ENCODE measurements around the gene LHFPL3.
A peak's percentile ranks its signal among the peaks of the same experiment; 100 is the strongest.

LHFPL3 gene

DNA sequence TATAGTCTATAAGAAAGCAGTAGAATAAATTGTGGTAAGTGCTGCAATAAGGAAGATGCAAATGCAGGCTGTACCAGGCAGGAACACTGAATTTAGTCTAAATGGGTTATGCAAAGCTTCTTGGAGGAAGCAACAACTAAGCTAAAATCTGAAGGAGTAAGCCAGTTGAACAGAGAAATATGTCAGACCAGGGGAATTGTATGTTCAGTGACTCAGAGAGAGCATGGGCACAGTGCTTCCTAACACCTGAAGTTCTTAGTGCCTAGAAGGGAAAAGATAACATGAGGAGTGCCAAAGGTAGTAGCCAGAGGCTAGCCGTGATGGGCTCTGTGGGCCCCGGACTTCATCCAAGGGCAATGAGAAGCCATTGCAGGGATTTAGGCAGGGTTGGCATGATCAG lies 481.5 kb downstream of the LHFPL3 start:
- DNase-seq = no peak

GRCh38 chr7:104814126-104814525 lies 485.7 kb downstream of the LHFPL3 start:
- DNase-seq = no peak

GRCh38 chr7:104814671-104815400 lies 486.4 kb downstream of the LHFPL3 start:
- DNase-seq = no peak

DNA sequence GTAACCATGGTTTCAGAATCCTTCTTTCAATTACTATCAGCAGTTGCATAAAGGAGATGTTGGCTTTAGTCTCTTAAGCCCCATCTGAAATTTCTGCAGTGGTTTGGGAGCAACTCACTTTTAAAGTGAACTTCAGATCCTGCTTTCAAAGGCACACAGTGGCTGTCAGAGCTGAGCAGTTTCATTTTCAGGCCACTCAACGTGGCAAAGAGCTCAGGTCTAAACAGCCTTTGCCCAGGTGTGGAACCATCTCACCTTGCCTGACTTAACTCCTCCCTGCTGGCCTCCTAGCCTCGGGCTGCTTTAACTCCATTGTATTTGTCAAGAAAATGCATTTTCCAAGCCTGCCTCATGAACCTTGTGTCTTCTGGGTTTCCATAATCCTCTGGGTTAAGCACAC lies 488.1 kb downstream of the LHFPL3 start:
- no peak for DNase-seq

DNA sequence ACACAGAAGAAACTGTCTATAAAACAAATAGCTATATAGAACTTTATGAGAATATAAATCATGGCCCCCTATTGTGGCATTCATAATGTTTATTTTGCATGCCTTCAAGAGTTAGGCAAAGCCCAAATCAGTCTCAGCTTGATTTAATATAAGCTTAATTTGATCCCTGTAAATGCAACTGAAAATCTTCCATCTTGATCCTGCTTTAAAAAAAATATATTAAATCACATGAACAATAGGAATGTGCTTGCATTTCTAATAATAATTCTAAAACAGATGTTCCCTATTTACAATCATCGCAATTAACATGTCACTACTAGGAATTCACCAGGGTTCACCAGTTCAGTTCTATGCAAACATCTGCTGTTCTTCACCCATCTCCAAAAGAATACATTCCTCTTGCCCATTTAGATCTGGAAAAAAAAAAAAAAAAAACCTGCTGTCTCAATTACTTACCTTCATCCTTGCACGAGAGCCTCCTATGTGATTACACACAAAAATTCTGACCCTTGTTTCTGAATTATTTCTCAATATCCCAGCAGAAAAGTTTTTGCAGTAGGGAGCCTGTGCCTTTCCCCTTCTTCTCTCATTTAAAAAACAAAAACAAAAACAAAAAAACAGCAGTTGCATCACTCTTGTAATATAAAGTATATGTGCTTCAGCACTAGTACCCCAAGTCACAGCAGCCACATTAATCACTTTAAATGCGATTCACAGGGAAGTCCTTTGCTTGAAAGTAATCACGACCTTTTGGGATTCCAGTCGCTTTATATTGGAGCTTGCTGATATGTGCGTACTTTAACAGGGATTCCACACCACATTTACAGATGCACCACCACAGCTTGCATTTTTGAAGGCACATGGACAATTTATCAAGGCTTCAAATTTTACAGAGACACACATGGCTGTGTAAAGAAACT lies 490.8 kb downstream of the LHFPL3 start:
- no peak for DNase-seq

DNA sequence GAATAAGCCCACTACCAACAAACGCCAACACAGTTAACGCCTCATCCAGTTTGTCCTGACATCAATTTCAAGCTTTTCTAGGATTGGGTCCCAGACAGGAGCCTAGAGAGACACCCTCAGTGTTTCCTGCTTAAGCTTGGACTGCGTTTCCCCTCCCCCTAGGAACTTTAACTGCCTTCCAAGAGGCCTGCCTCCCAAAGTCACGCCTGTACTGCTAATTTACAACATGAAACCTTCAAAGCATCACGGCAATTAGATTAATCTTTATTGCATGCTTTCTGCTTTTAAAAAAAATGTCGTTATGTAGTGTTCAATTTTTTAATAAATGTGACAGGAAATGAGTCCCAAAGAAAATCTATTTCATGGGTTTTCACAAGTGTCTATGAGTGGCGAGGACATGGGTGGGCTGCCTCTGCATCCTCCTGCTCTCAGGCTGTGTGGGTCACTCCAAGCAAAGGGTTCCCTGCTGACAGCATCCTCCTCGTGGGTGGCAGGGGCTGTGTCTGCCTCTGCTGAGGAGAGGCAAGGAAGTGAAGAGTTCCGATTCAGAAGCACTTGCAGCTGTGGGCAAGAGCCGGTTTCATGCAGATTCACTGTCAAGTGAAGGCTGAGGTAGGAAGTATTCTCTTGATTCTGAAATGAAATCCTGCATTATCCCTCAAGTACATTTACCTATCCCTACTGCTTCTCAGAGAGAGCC lies 492.6 kb downstream of the LHFPL3 start:
- DNase-seq = no peak

DNA sequence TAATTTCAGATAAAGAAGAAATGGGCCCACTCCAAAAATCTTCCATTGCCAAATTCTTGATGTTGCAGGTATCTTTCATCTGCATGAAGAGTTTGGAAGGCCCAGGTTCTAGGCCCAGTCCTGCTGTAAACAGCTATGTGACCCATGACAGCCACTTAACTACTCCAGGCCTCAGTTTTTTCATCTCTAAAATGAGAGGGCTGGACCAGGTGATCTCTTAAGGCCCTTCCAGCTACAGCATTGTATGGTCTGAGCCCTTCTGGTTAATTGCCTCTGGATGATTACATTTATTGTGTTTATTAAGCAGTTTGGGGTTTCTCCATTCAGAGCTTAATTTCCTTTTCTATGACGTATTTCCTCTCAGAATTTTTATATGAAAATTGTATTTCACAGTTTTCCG lies 494.8 kb downstream of the LHFPL3 start:
- DNase-seq = no peak

DNA sequence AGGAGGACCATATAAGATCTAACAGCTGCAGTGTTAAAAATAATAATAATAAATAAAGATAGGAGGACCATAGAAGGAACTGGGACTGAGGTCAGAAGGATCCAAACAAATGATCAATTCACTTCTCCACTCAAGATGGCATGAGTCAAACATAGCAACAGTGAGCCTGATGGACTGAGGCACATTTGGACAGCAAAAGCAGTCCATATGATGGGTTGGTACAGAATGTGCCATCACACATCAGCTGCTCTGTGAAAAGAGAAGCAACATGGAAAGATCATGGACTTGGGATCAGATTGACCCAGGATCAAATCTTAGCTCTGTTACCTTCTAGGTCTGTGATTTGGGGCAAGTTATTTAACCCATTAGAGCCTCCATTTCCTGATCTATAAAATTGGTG lies 496.7 kb downstream of the LHFPL3 start:
- no peak for DNase-seq

DNA sequence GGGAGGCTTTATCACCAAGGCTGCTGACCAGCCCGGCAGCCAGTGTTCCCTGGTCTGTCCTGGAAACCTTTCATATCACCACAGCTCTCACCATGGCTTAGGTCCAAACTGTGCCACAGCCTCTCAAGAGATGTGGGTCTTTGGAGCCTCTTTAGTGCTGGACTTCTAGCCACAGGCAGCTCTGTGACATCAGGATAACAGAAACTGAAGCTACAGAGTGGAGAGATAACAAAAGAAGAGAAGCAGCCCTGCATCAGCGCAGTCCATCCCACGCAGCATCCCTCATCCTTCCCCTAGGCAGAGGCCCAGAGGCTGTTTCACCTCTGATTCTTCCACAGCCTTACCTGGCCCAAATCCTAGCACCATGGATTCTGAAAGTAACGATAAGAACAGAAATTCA lies 497.7 kb downstream of the LHFPL3 start:
- no peak for DNase-seq

DNA sequence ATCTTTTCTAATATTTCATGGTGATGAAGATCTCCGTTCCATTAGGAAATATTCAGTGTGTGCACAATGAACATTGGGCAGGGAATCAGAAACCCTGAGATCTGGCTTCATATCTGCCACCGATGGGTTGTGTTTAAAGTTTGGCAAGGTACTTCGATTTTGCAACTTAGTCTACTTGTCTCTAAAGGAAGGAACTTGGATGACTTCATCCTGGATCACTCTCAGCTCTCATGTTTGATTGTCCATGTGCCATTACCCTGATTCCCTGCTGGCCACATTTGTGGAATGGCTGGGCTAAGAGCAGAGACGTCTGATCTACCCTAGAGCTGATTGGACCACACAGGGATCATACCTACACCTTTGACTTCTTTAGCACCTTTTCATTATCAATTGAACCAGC lies 508.6 kb downstream of the LHFPL3 start:
- no peak for DNase-seq

DNA sequence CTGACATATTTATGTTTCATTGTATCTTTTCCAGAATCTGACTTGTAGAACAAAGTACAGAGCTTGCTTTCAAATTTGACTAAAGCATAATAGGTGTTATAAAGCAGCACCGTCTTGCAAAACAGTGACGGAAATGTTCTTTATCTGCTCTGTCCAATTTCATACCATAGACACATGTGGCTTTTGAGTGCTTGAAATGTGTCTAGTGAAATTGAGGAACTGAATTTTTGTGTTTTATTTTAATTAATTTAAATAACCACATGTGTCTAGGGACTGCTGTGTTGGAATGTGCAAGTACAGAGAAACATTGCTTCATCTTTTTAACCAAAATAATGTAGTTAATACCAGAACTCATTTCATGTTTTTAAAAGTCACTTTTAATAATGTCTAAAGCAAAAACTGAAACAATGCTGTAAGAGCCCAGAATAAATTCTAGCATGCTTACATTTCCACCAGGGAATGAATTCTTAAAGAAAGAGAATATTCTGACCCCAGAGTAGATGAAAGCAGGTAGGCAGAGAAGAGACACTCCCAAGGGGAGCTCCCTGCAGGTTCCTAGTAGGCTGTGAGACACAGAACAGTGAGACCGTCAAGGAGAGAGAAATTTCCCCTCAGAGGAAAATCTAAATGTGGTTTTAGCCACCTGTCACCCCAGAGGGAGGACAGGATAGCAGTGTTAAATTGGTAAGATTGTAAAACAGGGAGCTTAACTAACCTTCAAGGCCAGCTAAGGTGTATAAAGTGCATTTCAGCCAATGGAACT lies 510.3 kb downstream of the LHFPL3 start:
- no peak for DNase-seq

- no peak for DNase-seq
Observed at GRCh38 chr7:104839842-104840241, 511.4 kb downstream of the LHFPL3 start.

DNA sequence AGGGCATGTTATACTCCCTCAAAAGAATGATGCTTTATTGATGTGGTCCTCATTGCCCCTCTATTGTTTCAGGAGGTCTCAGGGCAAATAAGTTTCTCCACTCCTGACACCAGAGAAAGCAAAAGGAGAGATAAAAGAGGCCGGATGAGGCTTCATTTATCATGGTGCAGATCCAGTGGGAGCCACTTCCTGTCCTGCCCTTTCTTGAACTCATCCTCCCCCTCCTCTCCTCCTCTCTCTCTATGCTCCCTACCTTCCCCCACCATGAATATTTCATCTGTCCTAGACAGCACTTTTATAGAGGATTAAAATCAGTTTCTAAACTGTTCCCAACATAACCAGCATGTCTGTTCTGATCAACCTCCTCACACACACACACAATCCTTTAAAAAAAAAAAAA lies 513.4 kb downstream of the LHFPL3 start:
- no peak for DNase-seq

DNA sequence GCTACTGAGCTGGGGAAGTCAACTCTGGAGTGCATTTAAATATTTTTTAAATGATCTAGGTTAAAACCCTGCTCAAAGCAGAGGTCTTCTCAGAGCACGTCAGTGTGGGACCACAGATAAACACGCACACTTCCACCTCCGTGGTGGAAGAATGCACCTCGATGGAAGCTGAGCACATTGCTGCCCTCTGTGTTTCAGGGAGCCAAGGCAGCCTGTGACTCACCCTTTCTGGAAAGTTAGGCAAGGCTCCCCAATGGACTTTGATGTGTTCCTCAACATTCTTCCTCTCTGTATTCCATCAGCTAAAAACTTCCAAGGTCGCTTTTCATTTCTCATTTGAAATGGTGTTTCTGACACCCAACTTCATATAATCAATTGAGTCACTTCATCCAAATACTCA lies 514.8 kb downstream of the LHFPL3 start:
- DNase-seq = no peak

GRCh38 chr7:104845557-104845956 lies 517.2 kb downstream of the LHFPL3 start:
- no peak for DNase-seq

DNA sequence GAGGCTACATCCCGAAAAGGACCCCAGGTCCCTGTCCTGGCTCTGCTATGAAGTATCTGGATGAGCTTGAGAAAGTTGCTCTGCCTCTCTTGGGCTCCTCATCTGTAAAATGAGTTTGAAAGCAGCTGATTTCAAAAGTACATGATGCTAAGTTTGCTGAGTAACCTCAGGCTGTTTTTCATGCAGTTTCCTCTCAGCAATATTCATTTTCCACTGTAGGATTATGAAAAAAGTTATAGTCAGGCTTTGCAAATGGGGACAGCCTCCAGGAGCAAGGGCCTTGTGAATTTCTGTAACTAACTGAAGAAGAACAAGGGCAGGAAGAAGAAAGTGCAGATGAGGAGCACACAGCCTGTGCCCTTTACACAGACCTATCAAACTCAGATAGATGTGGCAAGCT lies 518.3 kb downstream of the LHFPL3 start:
- DNase-seq = no peak

GRCh38 chr7:104848138-104848990 lies 520.0 kb downstream of the LHFPL3 start:
- DNase-seq = peak; percentile 73

GRCh38 chr7:104850374-104850773 lies 522.0 kb downstream of the LHFPL3 start:
- no peak for DNase-seq

DNA sequence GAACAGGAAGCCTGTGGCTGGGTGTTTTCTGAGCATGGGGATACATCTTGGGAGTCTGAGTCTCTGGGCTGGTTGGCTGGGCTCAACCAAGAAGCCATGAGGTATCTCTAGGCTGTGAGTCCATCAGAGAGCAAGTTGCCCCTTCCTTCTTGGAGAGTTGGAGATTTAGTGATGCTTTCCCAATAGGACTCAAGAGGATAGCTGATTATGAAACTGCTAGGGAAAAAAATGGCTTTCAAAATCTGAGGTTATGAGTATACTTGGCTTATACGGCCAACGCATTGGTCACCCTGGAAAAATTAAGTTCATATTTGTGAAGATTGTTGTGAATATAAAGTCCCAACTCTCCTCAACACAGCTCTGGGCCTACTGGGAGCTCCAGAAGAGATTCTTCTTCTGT lies 522.9 kb downstream of the LHFPL3 start:
- DNase-seq = no peak

- DNase-seq = no peak
Observed at GRCh38 chr7:104852386-104852785, 524.0 kb downstream of the LHFPL3 start.

DNA sequence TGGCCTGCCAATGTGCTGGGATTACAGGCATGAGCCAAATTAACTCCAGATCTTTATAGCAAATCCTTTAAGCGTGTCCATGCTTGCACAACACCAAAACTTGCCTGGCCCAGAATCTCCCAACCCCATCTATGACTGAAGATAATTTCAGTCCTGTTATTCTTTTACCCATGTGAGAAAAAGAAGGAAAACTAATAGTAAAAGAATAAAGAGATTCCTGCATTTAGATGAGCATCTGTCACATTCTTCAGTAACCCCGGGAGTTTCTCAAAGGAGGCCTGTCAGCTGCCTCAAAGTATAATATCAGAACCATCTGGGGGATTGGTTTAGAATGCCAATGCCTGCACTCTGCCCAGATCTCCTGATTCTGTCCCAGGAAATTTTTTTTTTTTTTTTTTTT lies 527.5 kb downstream of the LHFPL3 start:
- DNase-seq = no peak
